Right lobe of liver (tissue), 6 donors: Measurements from ENCODE around the gene NUDT11. TPM values are rescaled to one million over a fixed set of nuclear protein-coding genes. Genes with fewer than 3 reads are reported as not detected.
"Not testable (repeated sequence)": the region's sequence is repeated elsewhere in the genome, so short reads cannot be mapped to it uniquely, and the experiment has no call there.

Source experiments
- ATAC-seq, 4 donors: fragments of 200-7000 bp; cut with Tn5 transposase; one replicate each; pipeline ENCODE4 v1.9.1; 2020; ENCODE audit warnings: mild to moderate bottlenecking in 4 of 4, moderate library complexity in 4 of 4
- DNase-seq, 3 donors: peaks; one replicate each; pipeline ENCODE4 v3.0.0-alpha.2; 2020
- H3K27ac ChIP-seq, 3 donors: fragments of 200-600 bp; one replicate each; pipeline ENCODE4 v1.8.0; 2022
- H3K27me3 ChIP-seq, 2 donors: fragments of 200-600 bp; one replicate each; pipeline ENCODE4 v1.8.0; 2022
- H3K36me3 ChIP-seq, 4 donors: fragments of 200-600 bp; sonication (generic) in 1 of 4; one replicate each; pipeline versions ENCODE4 v1.5.1 to v1.8.0; 2017 to 2022; ENCODE audit warnings: control low read depth in 1 of 4
- H3K4me1 ChIP-seq, 4 donors: fragments of 200-600 bp; sonication (generic) in 1 of 4; one replicate each; pipeline versions ENCODE4 v1.5.1 to v1.8.0; 2017 to 2022; ENCODE audit warnings: control low read depth in 1 of 4
- H3K4me3 ChIP-seq, 3 donors: fragments of 200-600 bp; one replicate each; pipeline ENCODE4 v1.8.0; 2022
- H3K9me3 ChIP-seq, 4 donors: fragments of 200-600 bp; sonication (generic) in 1 of 4; one replicate each; pipeline versions ENCODE4 v1.5.1 to v1.8.0; 2017 to 2022; ENCODE audit warnings: control low read depth in 1 of 4
- CTCF ChIP-seq, 4 donors: fragments of 200-600 bp in 3 of 4; fragments of 450-650 bp in 1 of 4; IDR thresholded peaks; one replicate each; pipeline versions ENCODE4 v1.5.1 to v1.8.0; 2016 to 2022; ENCODE audit warnings: antibody characterized with exemption in 4 of 4, mild to moderate bottlenecking in 2 of 4
- POLR2A ChIP-seq: fragments of 450-650 bp; IDR thresholded peaks from one replicate; pipeline ENCODE4 v1.6.1; 2017; ENCODE audit warnings: antibody characterized with exemption, mild to moderate bottlenecking
- WGBS: methylation state at CpG from one replicate; pipeline ENCODE4 v1.1.6; 2018; ENCODE audit warnings: low coverage, low lambda C conversion rate; ENCODE audit not compliant: insufficient coverage; ENCODE audit errors: missing lambda C conversion rate; 5-methylcytosine and 5-hydroxymethylcytosine counted together
- intact Hi-C, 2 donors: fragments of 100-400 bp; cut with DNase I; formaldehyde crosslinking; loops; one replicate each; pipeline versions ENCODE4 v1.11.2 to v1.14.1; 2022
- long read RNA-seq: library from polyadenylated mRNA; unstranded; transcript quantifications from one replicate; pipeline ENCODE4 v2.0.0, GENCODE V29; 2019
- total RNA-seq, 6 experiments: library from RNA; depleted of rRNA in 2 of 6; stranded (reverse); fragments of >200 nt in 2 of 6; fragmentation: NEBNext Ultra II Directional in 3 of 6; extraction: Animal tissue kit (Norgen Biotek cat#: 25700) in 3 of 6; gene quantifications; one replicate each; pipeline versions ENCODE4 v1.1.0 to v1.2.4, GENCODE V29; 2016 to 2023
- donor health status: DM: no; HTN: yes; CAD: no.
- donor health status: DM: no; HTN: no; CAD: no.
- donor health status: DM: no; HTN: no; CAD: no.
- donor health status: DM: no; HTN: yes; CAD: no.
- donor health status: DM: no; HTN: yes; CAD: no.

The NUDT11 gene
- total RNA-seq: not detected
- long read RNA-seq: 0 reads

GRCh38 chrX:51496501-51497291, at the start of gene NUDT11:
NUDT11 (minus strand) TSS chrX:51496592; CDS start chrX:51496444, 148 bp downstream.
- peak within 1 kb of the TSS; percentile 29 to 44 (median 33) for H3K4me3 ChIP-seq
- peaks cover 4 to 13% of the 10 kb centered on the region in 2 donors for H3K27me3 ChIP-seq
- TF ChIP-seq POLR2A: no peak
- TF ChIP-seq CTCF (IDR thresholded peaks at IDR 0.05): no peak
- H3K36me3 ChIP-seq: no peaks in the 10 kb centered on the region
- no peak within 1 kb of the TSS for H3K27ac ChIP-seq
- no peaks in the 10 kb centered on the region for H3K9me3 ChIP-seq
- 45% methylated on average over 9 of the region's 96 CpGs for whole genome bisulfite sequencing
- intact Hi-C loops: no loop called here
- peak; percentile 66 to 90 (median 82) for ATAC-seq
- H3K4me1 ChIP-seq: no peaks in the 10 kb centered on the region
- DNase-seq: peak; percentile 41 to 60 (median 52)

GRCh38 chrX:51520393-51520792, 24.0 kb upstream of the NUDT11 start:
- Histone ChIP-seq H3K4me1 (peaks cover 0 to 3% (median 0%) of the 10 kb centered on the region in 4 donors), H3K36me3 (no peaks in the 10 kb centered on the region), H3K4me3 (no peak overlapping the region), H3K27ac (no peak overlapping the region), H3K27me3 (no peaks in the 10 kb centered on the region), H3K9me3 (no peaks in the 10 kb centered on the region)
- peak; percentile 52 to 72 (median 62) for ATAC-seq
- intact Hi-C loops: no loop called here
- no peak for DNase-seq
- TF ChIP-seq CTCF (IDR thresholded peaks at IDR 0.05) (no peak), POLR2A (no peak)
- 36% methylated on average over 2 of the region's 2 CpGs for WGBS

DNA sequence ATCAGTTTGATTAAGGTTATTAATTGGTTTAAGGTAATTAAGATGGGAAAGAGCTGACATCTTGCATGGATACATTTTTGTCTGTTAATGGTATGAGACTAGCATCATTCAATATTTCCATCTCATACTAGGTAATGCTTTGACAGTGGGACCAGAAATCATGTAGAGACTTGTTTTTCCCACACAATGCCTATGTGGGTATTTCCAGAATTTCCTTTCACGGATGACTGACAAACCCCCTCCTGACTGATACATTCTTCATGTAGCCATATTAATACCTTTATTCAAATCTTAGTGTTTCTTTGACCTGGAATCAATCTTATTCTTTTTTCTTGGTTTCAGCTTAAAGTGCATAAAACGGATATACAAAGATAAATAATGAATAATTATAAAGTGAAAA, 22.7 kb upstream of the NUDT11 start:
- intact Hi-C loops: not testable (repeated sequence)

DNA sequence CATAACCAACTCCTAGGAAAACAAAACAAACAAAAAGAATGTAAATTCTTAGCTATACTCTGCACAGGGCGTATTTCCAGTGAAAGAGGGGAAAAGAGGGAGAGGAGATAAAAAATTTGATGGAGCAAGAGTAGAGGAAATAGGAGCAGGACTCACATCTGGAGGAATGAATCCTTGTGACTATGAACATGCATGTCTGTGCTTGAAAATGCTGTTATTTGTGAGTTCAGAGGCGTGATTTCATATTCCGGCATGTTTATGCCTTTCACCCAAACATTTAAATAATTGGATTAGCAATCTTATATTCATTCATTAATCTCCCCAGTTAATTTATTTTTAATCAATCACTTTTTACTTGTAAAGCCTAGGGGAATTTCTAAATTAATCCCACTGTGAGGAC, 11.2 kb upstream of the NUDT11 start:
- intact Hi-C loops: no loop called here
- no peak overlapping the region for H3K27ac ChIP-seq
- no peaks in the 10 kb centered on the region for H3K4me1 ChIP-seq
- no peak overlapping the region for H3K4me3 ChIP-seq
- no peaks in the 10 kb centered on the region for H3K27me3 ChIP-seq
- H3K36me3 ChIP-seq: no peaks in the 10 kb centered on the region
- no peaks in the 10 kb centered on the region for H3K9me3 ChIP-seq
- ATAC-seq (no peak), DNase-seq (no peak)
- TF ChIP-seq CTCF (IDR thresholded peaks at IDR 0.05) (no peak), POLR2A (no peak)
- 67% methylated on average over 3 of the region's 3 CpGs for WGBS

More for the DNA sequence above, 22.7 kb upstream of the NUDT11 start:
- 42% methylated on average over 2 of the region's 2 CpGs for WGBS
- H3K36me3 ChIP-seq, DNase-seq, H3K27me3 ChIP-seq, H3K4me3 ChIP-seq, H3K4me1 ChIP-seq, H3K9me3 ChIP-seq, ATAC-seq, H3K27ac ChIP-seq: not testable (repeated sequence)

DNA sequence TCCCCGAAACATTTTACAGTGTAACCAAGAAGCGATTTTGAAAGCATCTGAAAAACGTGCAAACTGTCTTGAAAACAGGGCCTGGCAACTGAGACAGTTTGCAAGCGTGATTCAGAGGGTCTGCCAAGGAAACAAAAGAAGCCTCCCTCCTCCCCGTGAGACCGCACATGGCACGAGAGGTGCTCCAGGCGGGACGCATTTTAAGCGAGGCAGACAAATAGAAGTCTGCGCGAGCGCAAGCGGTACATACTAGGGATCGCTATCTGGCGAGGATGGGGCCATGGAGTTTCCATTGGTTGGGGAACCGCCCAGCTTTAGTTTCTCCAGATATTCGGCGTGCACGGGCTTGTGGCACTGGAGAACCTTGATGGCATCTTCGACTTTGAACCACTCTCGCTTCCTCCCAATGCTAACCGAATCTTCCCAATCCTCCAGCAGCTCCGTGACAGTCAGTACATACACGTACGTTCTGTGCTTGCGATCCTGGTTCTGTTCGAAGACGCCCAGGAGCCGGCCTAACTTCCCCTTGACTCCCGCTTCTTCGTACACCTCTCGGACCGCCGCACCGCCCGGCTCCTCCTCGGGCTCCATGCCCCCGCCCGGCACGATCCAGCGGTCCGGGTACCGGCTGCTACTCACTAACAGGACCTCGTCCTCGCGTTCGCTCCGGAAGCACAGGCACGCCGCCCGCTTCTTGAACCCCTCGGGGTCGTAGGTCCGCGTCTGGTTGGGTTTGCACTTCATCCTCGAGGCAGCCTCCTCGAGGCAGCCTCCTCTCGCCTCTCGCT, 497 bp downstream of the NUDT11 start:
- peak overlapping the region; percentile 29 to 44 (median 33) for H3K4me3 ChIP-seq
- 38% methylated on average over 7 of the region's 60 CpGs for WGBS

More for the DNA sequence above, 497 bp downstream of the NUDT11 start:
- ATAC-seq: peak; percentile 13 to 48 (median 22)
- intact Hi-C loops, H3K36me3 ChIP-seq, DNase-seq, H3K4me1 ChIP-seq, H3K27ac ChIP-seq, H3K9me3 ChIP-seq: not testable (repeated sequence)
- peaks cover 4 to 14% of the 10 kb centered on the region in 2 donors for H3K27me3 ChIP-seq
